ENCODE results near the gene BRI3BP.
"Not testable (repeated sequence)": the region's sequence is repeated elsewhere in the genome, so short reads cannot be mapped to it uniquely, and the experiment has no call there.

Gene BRI3BP

DNA sequence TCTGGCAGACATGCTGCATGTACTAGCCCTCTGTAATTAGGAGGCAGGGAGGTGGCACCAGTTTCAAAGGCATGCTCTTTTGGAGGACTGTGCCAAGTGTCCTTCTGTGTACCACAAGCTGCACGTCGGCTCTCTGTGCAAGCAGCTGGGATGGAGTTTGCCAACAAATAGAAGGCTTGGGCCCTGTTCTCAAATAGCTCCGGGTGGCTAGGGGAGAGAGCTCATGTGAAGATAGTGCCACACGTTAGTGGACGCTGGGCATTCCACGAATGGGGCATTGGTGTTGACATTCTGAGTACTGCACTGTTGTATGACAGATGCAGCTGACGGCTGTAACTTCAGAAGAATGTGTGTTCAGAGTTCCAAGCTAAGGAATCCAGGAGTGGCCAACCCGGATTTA, 76.2 kb downstream of the BRI3BP start:
- ATAC-seq (no peak), DNase-seq (no peak)

DNA sequence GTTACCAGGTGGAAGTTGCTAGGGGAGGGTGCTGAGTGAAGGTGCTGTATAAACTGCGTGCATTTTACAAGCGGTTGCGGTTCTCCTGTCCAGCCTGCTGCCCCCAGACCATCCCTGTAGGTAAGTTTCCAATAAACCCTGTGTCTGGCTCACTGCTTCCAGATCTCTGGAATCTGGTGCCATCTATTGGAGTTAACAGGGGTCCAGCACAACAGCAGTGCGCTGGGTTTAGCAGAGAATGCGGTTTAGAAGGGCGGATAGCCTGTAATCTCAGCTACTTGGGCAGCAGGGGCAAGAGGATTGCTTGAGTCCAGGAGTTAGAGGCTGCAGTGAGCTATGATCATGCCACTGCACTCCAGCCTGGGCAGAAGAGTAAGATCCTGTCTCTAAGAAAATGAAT, 76.7 kb downstream of the BRI3BP start:
- ATAC-seq: no peak
- no peak for DNase-seq

DNA sequence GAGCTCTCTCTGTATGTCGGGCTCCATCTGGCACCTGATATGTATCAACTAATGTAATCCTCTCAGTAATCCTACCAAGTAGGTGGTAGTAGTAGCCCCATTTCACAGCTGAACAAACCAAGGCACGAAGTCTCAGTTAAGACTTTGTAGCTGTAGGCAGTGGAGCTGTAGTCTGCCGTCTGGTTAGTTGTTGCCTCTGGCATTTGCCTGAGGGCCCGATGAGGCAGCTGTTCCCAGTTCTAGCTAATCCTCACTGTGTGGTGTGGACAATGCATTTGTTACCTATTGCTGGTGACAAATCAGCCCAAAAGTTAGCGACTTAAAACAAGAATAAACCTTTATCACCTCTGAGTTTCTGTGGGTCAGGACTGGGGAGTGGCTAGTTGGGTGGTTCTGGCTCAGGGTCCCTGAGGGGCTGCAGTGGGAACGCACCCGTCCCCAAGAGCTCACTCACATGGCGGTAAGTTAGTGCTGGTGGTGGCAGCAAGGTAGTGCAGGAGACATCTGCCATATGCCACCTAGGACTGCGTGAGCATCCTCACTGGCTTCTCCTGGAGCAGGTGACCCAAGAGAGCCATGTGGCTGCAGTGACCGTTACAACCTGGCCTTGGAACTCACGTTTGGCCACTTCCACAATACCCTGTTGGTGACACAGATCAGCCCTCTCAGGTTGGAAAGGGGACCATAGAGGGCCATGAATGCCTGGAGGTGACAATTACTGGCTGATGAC, 77.4 kb downstream of the BRI3BP start:
- ATAC-seq: no peak
- DNase-seq: no peak

DNA sequence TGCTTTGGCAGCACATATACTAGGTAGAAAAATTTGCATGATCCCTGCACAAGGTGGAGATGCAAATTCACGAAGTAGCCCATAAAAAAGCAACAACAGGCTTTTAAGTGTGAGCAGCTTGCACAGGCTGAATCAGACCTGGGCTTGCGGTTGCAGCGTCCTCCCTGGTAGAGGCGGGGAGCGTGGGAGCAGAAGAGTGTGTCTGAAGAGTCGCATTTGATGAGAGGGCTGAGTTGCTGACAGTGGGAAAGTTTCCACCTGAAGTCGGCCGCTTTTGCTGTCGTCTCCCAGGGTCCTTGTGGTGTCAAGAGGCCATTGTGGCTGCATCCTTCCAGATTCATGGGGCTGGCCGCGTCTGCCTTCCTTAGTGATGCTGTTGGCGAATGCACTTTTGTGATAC, 78.0 kb downstream of the BRI3BP start:
- ATAC-seq (no peak), DNase-seq (no peak)

DNA sequence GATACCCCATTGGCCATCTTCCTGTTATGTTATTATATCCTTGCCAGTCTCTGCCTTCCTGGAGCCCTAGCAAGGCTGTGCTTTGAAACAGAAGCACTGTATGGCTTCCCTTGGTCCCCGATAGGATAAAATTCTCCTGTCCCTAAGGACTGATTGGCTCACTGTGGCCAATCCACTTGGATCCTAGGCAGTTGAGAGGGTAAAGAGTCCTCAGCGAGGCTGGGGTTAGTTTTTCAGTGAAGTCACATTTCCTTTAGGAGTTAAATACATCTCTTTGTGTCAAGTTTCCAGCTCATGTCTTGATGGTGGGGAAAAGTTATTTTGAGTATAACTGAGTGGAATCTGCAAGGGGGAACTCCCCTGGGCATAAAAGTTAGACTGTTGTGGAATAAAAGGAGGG, 79.1 kb downstream of the BRI3BP start:
- ATAC-seq: no peak
- no peak for DNase-seq

DNA sequence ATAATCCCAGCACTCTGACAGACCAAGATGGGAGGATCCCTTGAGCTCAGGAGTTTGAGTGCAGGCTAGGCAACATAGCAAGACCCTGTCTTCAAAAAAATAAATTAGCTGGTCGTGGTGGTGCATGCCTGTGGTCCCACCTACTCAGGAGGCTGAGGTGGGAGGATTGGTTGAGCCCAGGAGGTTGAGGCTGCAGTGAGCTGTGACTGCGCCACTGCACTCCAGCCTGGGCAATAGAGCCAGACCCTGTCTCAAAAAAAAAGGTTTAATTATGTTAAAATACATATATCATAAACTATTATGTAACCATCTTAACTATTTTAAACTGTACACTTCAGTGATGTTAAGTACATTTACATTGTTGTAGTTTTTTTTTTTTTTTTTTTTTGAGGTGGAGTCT, 80.8 kb downstream of the BRI3BP start:
- not testable (repeated sequence) for ATAC-seq, DNase-seq

DNA sequence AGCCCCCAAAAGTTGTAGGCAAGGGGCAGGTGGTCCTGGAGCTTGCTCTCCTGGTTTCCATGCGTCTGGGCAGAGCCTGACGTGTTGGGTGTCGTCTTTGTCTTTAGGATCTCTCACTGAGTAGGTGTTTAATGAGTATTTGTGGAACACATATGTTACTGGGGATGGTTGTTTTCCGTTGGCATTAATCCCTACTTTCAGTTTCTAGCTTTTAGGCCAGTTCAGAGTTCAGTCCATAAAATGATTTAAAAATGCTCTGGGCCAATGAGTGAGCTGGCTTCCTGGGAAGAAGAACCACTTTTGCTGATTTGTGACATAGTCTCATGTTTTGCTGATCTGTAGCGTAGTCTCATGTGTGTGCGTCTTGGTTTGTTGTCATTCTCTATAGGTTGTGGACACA, 82.7 kb downstream of the BRI3BP start:
- ATAC-seq (no peak), DNase-seq (no peak)

DNA sequence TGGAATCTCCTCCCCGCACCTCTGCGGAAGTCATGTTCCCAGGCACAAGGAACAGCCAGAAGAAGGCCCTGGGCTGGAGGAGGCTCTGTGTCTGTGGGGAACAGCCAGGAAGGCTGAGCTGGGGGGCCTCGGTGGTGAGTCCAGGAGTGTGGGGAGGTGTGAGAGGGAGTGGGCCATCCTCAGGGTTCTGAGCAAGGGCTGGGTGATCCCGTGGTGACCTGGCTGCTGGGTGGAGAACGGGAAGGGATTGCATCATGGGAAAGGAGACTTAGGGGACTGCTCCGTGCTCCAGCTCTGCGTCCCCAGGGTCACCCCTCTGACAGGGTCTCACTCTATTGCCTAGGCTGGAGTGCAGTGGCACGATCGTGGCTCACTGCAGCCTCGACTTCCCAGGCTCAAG, 85.6 kb downstream of the BRI3BP start:
- no peak for DNase-seq
- ATAC-seq: no peak

DNA sequence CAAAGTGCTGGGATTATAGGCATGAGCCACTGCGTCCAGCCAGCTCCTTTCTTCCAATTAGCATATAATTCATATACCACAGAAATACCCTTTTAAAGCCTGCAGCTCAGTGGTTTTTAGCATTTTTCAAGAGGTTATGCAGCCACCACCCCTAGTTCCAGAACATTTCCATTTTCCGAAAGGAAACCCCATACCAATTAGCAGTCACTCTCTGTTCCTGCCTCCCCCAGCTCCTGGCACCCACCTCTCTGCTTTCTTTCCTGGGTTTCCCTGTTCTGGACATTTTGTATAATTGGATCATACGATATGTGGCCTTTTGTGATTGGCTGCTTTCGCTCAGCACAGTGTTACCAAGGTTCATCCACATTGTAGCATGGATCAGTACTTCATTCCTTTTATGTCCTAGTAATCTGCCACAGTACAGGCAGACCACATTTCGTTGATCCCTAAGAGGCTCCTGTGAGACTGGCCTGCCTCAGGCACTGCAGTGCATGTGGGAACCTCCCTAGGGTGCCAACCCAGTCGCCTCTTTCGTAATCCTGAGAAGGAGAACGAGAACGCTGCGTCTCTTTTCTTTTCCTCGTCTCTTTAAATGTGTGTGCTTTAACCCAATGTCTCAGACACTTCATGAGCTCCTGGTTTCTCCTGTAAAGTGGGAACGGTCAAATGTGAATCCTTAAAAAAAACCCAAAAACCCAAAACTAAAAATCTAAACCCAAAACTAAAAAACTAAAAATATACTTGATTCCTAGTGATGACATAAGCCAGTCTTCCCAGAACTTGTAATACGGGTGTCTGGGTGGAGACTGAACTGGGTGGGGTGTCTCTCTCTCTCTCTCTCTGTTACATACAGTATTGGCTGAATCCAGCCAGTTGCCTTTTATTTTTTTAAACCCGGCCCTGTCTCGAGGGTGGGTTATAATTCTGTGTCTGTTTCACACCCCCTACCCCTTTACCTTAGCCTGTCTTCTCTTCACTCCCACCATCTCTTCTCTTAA, 86.5 kb downstream of the BRI3BP start:
- DNase-seq (no peak), ATAC-seq (no peak)

Measured in stimulated activated naive CD8-positive, alpha-beta T cell treated with anti-CD3 and anti-CD28 coated beads, Interleukin-15, Interleukin-2, amounts not matched to agents 100 U/mL and 50 U/mL, for 24 hours (primary cell).